B cell (primary cell): ENCODE results near the gene C14orf180. TPM values are rescaled to one million over a fixed set of nuclear protein-coding genes. Genes with fewer than 3 reads are reported as not detected.

Experiments
- ATAC-seq: fragments of 200-7000 bp; cut with Tn5 transposase; one replicate; pipeline ENCODE4 v1.10.0; 2021; ENCODE audit warnings: low read depth, mild to moderate bottlenecking, moderate number of reproducible peaks, moderate library complexity
- CTCF ChIA-PET: fragments of 350-600 bp; sonication (Branson Sonifier 250); formaldehyde crosslinking; loops from one replicate; lab custom pipeline; 2021; ENCODE audit warnings: antibody characterized with exemption, inconsistent platforms; lab: Charles Lee
- POLR2A ChIA-PET: fragments of 350-600 bp; sonication (Branson Sonifier 250); formaldehyde crosslinking; loops from one replicate; lab custom pipeline; 2021; ENCODE audit warnings: antibody characterized with exemption; lab: Charles Lee
- DNase-seq: peaks from one replicate; pipeline ENCODE4 v3.0.0; 2013
- H2AFZ ChIP-seq: 2 replicates; pipeline ENCODE4 v1.6.1; 2012; ENCODE audit warnings: mild to moderate bottlenecking, low read depth, low read length; ENCODE audit not compliant: insufficient read depth, poor library complexity, severe bottlenecking
- H3K27ac ChIP-seq, 2 donors: 1 replicate in 1 of 2; 2 replicates in 1 of 2; pipeline ENCODE4 v1.5.1; 2012 to 2013; ENCODE audit warnings: low read length in 2 of 2, mild to moderate bottlenecking in 2 of 2, moderate library complexity in 1 of 2
- H3K27me3 ChIP-seq, 4 experiments: fragments of 200-600 bp in 1 of 4; sonication (generic) in 1 of 4; replicated peaks in 1 of 4; 1 replicate in 2 of 4; 2 replicates in 2 of 4; pipeline versions ENCODE4 v1.6.1 to v1.7.0; 2013 to 2016; ENCODE audit warnings: low read length in 3 of 4, mild to moderate bottlenecking in 2 of 4, mixed read lengths in 1 of 4, moderate library complexity in 1 of 4; ENCODE audit not compliant: insufficient read depth in 4 of 4, control insufficient read depth in 3 of 4; ENCODE audit errors: control extremely low read depth in 1 of 4
- H3K36me3 ChIP-seq, 2 experiments: replicated peaks in 1 of 2; 1 replicate in 1 of 2; 2 replicates in 1 of 2; pipeline versions ENCODE4 v1.6.1 to v1.7.1; 2013; ENCODE audit warnings: low read length in 1 of 2; ENCODE audit not compliant: insufficient read depth in 2 of 2, control insufficient read depth in 1 of 2; ENCODE audit errors: control extremely low read depth in 1 of 2, extremely low read depth in 1 of 2
- H3K4me1 ChIP-seq, 2 donors: fragments of 200-600 bp in 1 of 2; sonication (generic) in 1 of 2; 1 replicate in 1 of 2; 2 replicates in 1 of 2; pipeline versions ENCODE4 v1.5.1 to v1.6.1; 2013 to 2017; ENCODE audit warnings: low read length in 2 of 2; ENCODE audit not compliant: control insufficient read depth in 2 of 2, insufficient read depth in 2 of 2
- H3K4me2 ChIP-seq: replicated peaks from 2 replicates; pipeline ENCODE3; 2012; ENCODE audit warnings: mild to moderate bottlenecking, low read depth, low read length; ENCODE audit not compliant: poor library complexity, severe bottlenecking
- H3K4me3 ChIP-seq, 5 experiments: fragments of 200-600 bp in 1 of 5; sonication (generic) in 1 of 5; 1 replicate in 3 of 5; 2 replicates in 2 of 5; pipeline versions ENCODE4 v1.5.1 to v1.7.0; 2011 to 2016; ENCODE audit warnings: low read length in 4 of 5, mild to moderate bottlenecking in 4 of 5, low read depth in 2 of 5, control low read depth in 1 of 5, moderate library complexity in 1 of 5; ENCODE audit not compliant: insufficient read depth in 1 of 5; ENCODE audit errors: control extremely low read depth in 1 of 5, extremely low read depth in 1 of 5
- H3K79me2 ChIP-seq: fragments of 200-600 bp; sonication (generic); one replicate; pipeline ENCODE4 v1.6.0; 2016; ENCODE audit warnings: low read length; ENCODE audit not compliant: control insufficient read depth, insufficient read depth
- H3K9ac ChIP-seq: fragments of 200-600 bp; sonication (generic); 2 replicates; pipeline ENCODE4 v1.6.1; 2017; ENCODE audit warnings: mild to moderate bottlenecking, low read length, moderate library complexity
- H3K9me3 ChIP-seq, 3 donors: one replicate each; pipeline versions ENCODE4 v1.6.1 to v1.7.1; 2013; ENCODE audit warnings: low read length in 2 of 3; ENCODE audit not compliant: control insufficient read depth in 2 of 3, insufficient read depth in 1 of 3; ENCODE audit errors: control extremely low read depth in 1 of 3
- H4K20me1 ChIP-seq: 2 replicates; pipeline ENCODE4 v1.6.0; 2012; ENCODE audit warnings: mild to moderate bottlenecking, low read length; ENCODE audit not compliant: insufficient read depth, control insufficient read depth, poor library complexity, severe bottlenecking
- H3K27ac Mint-ChIP-seq: one replicate; pipeline ENCODE4 v1.8.0; 2021; ENCODE audit warnings: mixed read lengths
- H3K27me3 Mint-ChIP-seq: one replicate; pipeline ENCODE4 v1.8.0; 2021; ENCODE audit warnings: mixed read lengths
- H3K4me1 Mint-ChIP-seq: one replicate; pipeline ENCODE4 v1.8.0; 2021; ENCODE audit warnings: mixed read lengths
- H3K4me3 Mint-ChIP-seq: one replicate; pipeline ENCODE4 v1.8.0; 2021; ENCODE audit warnings: mixed read lengths
- H3K9me3 Mint-ChIP-seq: one replicate; pipeline ENCODE4 v1.8.0; 2022; ENCODE audit warnings: mixed read lengths; ENCODE audit not compliant: insufficient read depth
- EZH2 ChIP-seq: IDR thresholded peaks from 2 replicates; pipeline ENCODE4 v1.6.1; 2012; ENCODE audit warnings: borderline replicate concordance, low read depth, mild to moderate bottlenecking, moderate library complexity, low read length; ENCODE audit not compliant: insufficient read depth, poor library complexity, severe bottlenecking
- WGBS: methylation state at CpG from one replicate; pipeline ENCODE4 v1.1.5; 2013; ENCODE audit warnings: missing lambda C conversion rate; ENCODE audit not compliant: insufficient coverage; 5-methylcytosine and 5-hydroxymethylcytosine counted together
- intact Hi-C: fragments of 100-400 bp; cut with micrococcal nuclease; formaldehyde crosslinking; loops from one replicate; pipeline ENCODE4 v1.10.0; 2022
- polyA plus RNA-seq: library from polyadenylated mRNA; depleted of rRNA; stranded (reverse); fragments of >200 nt; gene quantifications from 2 replicates; pipeline ENCODE4 v1.2.3, GENCODE V29; 2012
- total RNA-seq, 2 donors: library from RNA; stranded (reverse); fragments of 120-200 nt in 1 of 2; gene quantifications; 1 replicate in 1 of 2; 2 replicates in 1 of 2; pipeline versions ENCODE4 v1.2.3 to v1.2.4, GENCODE V29; 2013 to 2022
- TF ChIP-seq, protein P1 (sequence below): fragments of 200-600 bp; IDR thresholded peaks from one replicate; pipeline ENCODE4 v1.8.0; 2022; ENCODE audit warnings: antibody characterized with exemption, mild to moderate bottlenecking

C14orf180 gene
- total and polyA plus RNA-seq, 2 donors (not counting 1 experiment from before 2014, with no cell fraction given): not detected

DNA sequence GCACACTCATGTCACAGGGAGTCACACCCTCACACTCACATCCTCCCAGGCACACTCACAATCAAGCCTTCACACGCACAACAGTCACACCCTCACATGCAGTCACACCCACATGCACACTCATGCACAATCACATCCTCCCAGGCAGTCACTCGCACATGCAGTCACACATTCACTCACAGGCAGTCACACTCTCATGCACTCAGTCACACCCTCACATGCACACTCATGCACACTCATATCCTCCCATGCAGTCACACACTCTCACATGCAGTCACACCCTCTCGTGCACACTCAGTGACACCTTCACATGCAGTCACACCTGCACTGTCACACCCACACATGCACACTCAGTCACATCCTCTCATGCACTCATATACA is 12.7 kb downstream of the C14orf180 start:
- no peak overlapping the region for H3K27ac ChIP-seq
- ChIA-PET POLR2A (no interaction called here), CTCF (no interaction called here)
- H3K27me3 ChIP-seq: peaks cover 0 to 5% (median 0%) of the 10 kb centered on the region in 4 experiments
- H3K4me3 ChIP-seq: no peak overlapping the region
- no peaks in the 10 kb centered on the region for H3K4me1 ChIP-seq
- ATAC-seq (no peak), DNase-seq (no peak)
- WGBS: 81% methylated on average over 3 of the region's 3 CpGs
- H3K4me2 ChIP-seq: no peak overlapping the region
- Mint-ChIP-seq H3K4me1 (no peaks in the 10 kb centered on the region), H3K4me3 (no peak overlapping the region), H3K9me3 (no peaks in the 10 kb centered on the region), H3K27ac (no peak overlapping the region), H3K27me3 (peaks cover 16% of the 10 kb centered on the region)
- H3K36me3 ChIP-seq: no peaks in the 10 kb centered on the region
- H3K79me2 ChIP-seq: no peaks in the 10 kb centered on the region
- H4K20me1 ChIP-seq: no peaks in the 10 kb centered on the region
- TF ChIP-seq EZH2: no peak
- TF ChIP-seq, protein P1, sequence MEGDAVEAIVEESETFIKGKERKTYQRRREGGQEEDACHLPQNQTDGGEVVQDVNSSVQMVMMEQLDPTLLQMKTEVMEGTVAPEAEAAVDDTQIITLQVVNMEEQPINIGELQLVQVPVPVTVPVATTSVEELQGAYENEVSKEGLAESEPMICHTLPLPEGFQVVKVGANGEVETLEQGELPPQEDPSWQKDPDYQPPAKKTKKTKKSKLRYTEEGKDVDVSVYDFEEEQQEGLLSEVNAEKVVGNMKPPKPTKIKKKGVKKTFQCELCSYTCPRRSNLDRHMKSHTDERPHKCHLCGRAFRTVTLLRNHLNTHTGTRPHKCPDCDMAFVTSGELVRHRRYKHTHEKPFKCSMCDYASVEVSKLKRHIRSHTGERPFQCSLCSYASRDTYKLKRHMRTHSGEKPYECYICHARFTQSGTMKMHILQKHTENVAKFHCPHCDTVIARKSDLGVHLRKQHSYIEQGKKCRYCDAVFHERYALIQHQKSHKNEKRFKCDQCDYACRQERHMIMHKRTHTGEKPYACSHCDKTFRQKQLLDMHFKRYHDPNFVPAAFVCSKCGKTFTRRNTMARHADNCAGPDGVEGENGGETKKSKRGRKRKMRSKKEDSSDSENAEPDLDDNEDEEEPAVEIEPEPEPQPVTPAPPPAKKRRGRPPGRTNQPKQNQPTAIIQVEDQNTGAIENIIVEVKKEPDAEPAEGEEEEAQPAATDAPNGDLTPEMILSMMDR: no peak
- intact Hi-C loops: no loop called here
- no peaks in the 10 kb centered on the region for H3K9me3 ChIP-seq
- H3K9ac ChIP-seq: no peak overlapping the region
- no peak overlapping the region for H2AFZ ChIP-seq

DNA sequence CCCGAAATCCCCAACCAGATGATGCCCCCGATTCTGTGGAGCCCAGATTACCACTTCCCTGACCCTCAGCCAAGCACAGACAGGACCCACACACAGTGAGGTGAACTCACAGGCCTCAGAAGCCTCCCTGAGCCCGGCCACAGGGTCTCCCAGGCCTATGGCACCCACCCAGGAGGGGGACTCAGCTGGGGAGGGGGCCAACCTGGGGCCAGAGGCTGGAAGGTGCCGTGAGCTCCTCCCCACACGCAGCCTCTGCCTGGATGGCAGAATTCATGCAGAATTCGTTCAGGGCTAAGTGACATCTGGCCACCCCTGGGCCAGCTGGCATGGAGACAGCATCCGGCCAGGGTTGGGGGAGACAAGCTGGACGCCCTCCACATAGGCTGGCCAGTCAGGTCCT is 13.2 kb downstream of the C14orf180 start:
- no peak for ATAC-seq
- Histone ChIP-seq H3K4me1 (no peaks in the 10 kb centered on the region), H3K27ac (no peak overlapping the region), H3K9me3 (no peaks in the 10 kb centered on the region), H3K4me3 (no peak overlapping the region), H3K36me3 (no peaks in the 10 kb centered on the region), H3K27me3 (peaks cover 0 to 5% (median 0%) of the 10 kb centered on the region in 4 experiments), H3K9ac (no peak overlapping the region), H3K79me2 (no peaks in the 10 kb centered on the region), H2AFZ (no peak overlapping the region), H3K4me2 (no peak overlapping the region), H4K20me1 (no peaks in the 10 kb centered on the region)
- TF ChIP-seq EZH2: no peak
- TF ChIP-seq, protein P1: no peak
- no peak overlapping the region for H3K27ac Mint-ChIP-seq
- no peaks in the 10 kb centered on the region for H3K9me3 Mint-ChIP-seq
- POLR2A ChIA-PET: no interaction called here
- CTCF ChIA-PET: no interaction called here
- intact Hi-C loops: no loop called here
- WGBS: 69% methylated on average over 8 of the region's 8 CpGs
- no peak for DNase-seq
- no peak overlapping the region for H3K4me3 Mint-ChIP-seq
- H3K4me1 Mint-ChIP-seq: no peaks in the 10 kb centered on the region
- peaks cover 16% of the 10 kb centered on the region for H3K27me3 Mint-ChIP-seq
